HG03558 (cell line): ENCODE measurements around the gene CIB2.
"Not testable (repeated sequence)": the region's sequence is repeated elsewhere in the genome, so short reads cannot be mapped to it uniquely, and the experiment has no call there.

Experiments used
- ATAC-seq: cut with Tn5 transposase; IDR thresholded peaks from one replicate; pipeline ENCODE4 v1.9.1; 2021; ENCODE audit warnings: moderate number of reproducible peaks; ENCODE audit not compliant: unreplicated experiment; ENCODE audit errors: extremely low read depth

CIB2 gene

GRCh38 chr15:78131295-78132061, at the start of gene CIB2:
Gene CIB2, minus strand, starts transcription at chr15:78131445. Its CDS starts 230 bp downstream, at chr15:78131215.
- ATAC-seq = no peak

- ATAC-seq = no peak
Measured at GRCh38 chr15:78179906-78180305, 48.7 kb upstream of the CIB2 start.

DNA sequence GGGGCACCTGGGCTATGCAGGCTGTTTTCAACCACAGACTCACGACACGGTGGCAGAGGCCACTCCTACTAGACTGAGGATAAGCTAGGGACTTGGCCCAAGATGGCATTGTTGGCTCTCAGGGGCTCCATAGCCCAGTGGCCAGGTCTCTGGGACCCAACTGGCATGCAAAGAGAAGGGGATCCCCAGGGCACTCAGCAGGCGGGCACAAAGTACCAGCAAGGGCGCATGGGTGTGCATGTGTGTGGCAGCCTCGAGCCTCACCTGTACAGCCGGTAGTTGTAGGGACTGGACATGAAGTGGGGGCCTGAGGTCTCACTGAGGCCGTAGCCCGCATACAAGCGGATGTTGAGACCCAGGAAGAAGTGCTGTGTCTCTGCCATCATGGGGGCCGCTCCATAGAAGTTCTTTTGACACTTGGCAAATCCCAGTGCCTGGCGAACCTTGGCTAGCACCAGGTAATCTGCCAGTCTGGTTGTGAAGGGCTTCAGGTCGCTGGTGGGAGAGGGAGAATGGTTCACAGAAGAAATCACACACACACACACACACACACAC, 48.1 kb upstream of the CIB2 start:
- ATAC-seq = no peak

GRCh38 chr15:78178064-78178463, 46.8 kb upstream of the CIB2 start:
- no peak for ATAC-seq

DNA sequence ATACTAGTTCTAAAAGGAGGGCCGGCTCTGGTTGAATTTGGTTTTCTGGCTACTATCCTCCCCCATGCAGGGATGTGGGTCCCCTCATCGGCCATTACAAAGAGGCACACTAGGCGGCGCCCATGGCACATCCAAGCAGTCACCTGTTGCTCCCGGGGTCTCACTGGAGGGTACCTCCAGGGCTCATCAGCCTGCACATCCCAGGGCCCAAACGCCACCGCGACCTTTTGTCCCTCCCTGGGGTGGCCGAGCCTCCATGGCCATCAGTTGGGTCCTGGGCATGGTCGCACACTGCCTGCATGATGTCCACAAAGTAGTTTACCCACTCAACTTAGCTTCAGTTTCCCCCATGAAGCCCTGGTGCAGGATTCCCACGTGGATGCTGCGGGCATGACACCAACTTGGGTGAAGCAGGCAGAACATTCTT, 46.2 kb upstream of the CIB2 start:
- no peak for ATAC-seq

DNA sequence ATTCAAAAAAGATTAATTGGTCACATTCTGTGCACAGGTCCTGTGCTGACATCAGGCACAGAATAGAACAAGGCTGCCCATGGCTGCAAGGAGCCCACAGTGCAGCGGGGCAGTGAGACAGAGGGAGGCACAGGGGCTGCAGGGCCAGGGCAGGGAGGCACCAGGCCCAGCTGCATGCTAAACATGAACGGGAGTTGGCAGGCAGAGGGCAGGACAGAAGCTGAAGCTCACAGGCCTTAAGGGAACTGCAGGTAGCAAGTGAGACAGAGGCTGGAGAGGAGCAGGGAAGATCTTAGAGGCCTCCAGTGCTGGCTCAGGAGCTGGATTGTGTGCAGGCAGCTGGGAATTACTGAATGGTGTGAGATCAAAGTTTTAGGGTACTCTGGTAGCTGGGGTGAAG, 44.1 kb upstream of the CIB2 start:
- ATAC-seq = no peak

DNA sequence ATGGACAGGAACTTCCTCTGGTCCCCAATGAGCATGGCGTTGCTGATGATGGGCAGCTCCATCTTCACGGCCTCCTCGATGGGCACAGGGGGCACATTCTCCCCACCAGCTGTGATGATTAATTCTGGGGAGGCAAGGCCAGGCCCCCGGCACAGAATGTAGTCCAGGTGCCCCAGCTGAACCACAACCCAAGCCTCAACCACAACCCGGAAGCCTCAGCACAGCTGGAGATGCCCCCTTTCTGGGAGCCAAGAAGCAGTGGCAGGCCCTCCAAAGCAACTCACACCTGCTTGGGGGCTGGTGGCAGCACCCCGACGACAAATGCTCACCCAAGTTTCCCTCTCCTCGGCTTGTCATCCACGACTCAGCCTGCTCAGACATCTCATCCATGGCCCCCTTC, 43.2 kb upstream of the CIB2 start:
- ATAC-seq = no peak

- ATAC-seq = no peak
Measured at GRCh38 chr15:78171864-78172472, 40.7 kb upstream of the CIB2 start.

- no peak for ATAC-seq
Measured at GRCh38 chr15:78170848-78171773, 39.9 kb upstream of the CIB2 start.

GRCh38 chr15:78168608-78169007, 37.4 kb upstream of the CIB2 start:
- no peak for ATAC-seq

DNA sequence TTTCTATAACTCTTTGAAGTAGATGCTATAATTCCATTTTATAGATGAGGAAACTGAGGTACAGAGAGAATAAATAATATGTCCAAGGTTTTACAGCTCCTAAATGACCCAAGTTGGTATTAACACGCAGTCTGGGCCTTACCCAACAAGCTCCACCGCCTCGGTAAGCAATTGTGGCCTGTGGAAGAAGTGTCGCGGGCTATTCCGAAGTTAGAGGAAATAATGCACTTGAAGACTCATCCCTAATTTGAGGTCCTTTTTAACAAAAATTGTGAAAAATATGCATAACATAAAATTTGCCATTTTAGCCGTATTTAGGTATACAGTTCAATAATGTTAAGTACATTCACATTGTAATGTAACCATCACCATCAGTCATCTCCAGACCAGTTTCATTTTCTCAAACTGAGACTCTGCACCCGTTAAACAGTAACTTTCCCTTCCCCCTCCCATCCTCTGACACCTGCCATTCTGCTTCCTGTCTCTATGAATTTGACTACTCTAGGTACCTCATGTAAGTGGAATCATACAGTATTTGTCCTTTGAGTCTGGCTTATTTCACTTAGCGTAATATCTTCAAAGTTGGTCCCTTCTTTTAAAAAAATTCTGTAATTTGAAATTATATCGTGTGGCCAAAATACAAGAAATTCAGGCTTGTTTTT, 36.1 kb upstream of the CIB2 start:
- peak; percentile 45 for ATAC-seq

DNA sequence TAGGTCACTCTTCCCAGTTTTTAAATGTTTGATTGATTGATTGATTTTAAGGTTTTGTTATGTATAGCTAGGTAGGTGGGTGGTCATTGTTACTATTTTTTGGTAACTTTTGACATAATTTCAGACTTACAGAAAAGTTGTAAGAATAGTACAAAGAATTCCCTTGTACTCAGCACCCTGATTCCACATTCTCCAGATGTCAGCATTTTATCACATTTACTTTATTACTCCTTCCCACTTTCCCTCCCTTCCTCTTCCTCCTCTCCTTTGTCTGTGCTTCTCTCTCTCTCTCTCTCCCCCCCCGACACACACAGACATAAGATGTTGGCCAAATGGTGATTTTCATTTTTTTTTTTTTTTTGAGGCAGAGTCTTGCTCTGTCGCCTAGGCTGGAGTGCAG, 32.8 kb upstream of the CIB2 start:
- ATAC-seq = no peak

GRCh38 chr15:78162038-78162437, 30.8 kb upstream of the CIB2 start:
- ATAC-seq = no peak

DNA sequence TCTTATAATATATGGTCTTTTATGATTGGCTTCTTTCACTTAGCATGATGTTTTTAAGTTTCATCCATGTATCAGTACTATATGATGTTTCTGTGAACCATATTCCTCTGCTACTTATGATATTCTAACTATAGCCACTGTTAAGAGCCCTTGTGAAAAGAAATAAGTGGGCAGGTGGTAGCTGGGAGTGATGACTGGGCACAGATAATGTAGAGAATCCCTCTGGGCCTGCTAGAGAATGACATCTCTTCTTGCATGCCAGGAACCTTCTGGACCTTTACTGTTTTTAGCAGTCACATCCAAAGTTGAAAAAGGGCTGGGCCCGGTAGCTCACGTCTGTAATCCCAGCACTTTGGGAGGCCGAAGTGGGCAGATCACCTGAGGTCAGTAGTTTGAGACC, 28.1 kb upstream of the CIB2 start:
- ATAC-seq = no peak

DNA sequence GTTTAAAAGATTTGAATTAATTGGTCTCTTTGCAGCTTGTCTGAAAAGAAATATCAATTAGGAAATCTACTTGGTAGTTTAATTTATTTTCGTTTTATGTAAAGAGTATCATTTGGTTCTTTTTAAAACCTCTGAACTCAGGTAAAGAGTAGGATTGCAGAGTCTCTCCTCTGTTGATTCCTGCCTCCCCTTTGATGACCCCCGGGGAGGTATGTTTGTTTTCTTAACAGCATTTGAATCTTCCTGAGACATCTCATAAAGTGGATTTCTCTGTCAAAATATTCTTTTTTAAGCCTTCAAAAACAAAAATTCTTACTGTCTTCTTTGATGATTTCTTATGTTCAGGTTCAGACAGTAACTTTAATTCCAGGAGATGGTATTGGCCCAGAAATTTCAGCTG, 26.0 kb upstream of the CIB2 start:
- no peak for ATAC-seq

DNA sequence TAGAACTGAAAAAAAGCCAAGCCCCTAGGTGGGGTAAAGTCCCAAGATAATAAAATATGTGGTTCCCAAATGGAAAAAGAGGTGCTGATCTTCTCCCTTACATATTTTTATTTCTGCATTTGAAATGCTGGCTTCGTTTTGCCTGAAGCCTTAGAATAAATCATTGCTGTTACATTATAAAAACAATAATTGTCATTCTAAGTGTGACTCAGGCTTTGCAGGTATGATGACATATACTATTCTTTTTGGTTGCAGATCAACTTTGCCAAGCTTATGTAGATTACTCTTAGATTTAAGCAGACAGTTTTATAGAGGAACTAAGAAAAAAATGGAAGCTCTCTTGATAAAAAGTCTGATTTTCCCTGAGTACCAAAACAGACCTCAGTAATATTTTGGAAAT, 25.4 kb upstream of the CIB2 start:
- ATAC-seq = no peak

DNA sequence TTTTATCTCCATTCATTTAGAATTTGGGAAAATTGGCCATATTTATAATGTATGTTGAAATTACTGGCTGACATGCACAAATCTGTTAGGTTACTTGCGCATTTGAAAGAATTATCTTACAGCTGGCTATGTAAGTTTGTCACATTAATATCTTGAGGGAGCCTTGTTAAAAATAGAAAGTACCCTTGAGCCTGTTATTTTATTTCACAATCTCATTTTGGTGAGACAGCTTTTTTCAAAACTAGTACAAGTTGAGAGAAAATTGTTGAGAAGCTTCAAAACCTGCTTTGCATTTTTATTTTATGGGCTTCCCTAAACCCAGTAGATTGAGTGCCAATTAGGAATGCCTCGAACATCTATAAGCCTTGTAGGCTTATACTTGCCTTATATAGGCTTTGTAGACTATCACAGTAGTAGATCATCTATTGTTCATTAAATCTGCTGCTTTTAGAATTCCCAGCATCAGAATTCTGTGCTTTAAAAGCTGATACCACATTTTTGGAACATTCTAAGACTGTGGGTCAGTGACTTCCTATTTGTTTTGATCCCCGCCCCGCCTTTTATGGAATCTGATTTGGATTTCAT, 24.2 kb upstream of the CIB2 start:
- no peak for ATAC-seq

- ATAC-seq = no peak
Measured at GRCh38 chr15:78154955-78155354, 23.7 kb upstream of the CIB2 start.

DNA sequence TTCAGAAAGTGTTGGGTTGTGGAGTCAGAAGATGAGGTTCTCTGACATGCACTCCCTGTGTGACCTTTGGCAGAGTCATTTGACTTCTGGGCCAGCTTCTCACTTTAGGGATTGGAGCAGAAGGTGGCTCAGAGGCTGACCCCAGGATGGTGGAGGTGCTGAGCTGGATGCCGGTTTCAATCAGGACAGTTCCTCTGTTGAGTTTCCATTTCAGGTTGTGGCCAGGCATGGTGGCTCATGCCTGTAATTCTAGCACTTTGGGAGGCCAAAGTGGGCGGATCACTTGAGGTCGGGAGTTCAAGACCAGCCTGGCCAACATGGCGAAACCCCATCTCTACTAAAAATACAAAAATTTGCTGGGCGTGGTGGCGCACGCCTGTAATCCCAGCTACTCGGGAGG, 19.8 kb upstream of the CIB2 start:
- ATAC-seq = not testable (repeated sequence)
